IMR-90 (cell line): ENCODE results near the gene OLFM3. TPM values are rescaled to one million over a fixed set of nuclear protein-coding genes. Genes with fewer than 3 reads are reported as not detected.

Experiments used
- ATAC-seq: fragments of 200-7000 bp; cut with Tn5 transposase; 2 replicates; pipeline ENCODE4 v1.9.1; 2020; ENCODE audit warnings: low read depth, mild to moderate bottlenecking, moderate library complexity
- BruUV-seq: library from RNA; stranded (reverse); fragments of 400-500 nt; replicated peaks from 2 replicates; lab custom pipeline; 2021; lab: Mats Ljungman, UMichigan
- CTCF ChIA-PET: fragments of 300-600 bp; formaldehyde crosslinking; extraction: SDS; loops from one replicate; lab custom pipeline; 2021; ENCODE audit warnings: antibody characterized with exemption; lab: Yijun Ruan, JAX
- POLR2A ChIA-PET: fragments of 300-600 bp; sonication (Branson Sonifier 250); formaldehyde crosslinking; loops from one replicate; lab custom pipeline; 2022; ENCODE audit warnings: antibody characterized with exemption; ENCODE audit not compliant: unreplicated experiment; lab: Charles Lee
- DNase-seq: peaks from one replicate; pipeline ENCODE4 v3.0.0; 2013
- H2AFZ ChIP-seq: replicated peaks from 2 replicates; pipeline ENCODE3; 2013; ENCODE audit warnings: low read length, mild to moderate bottlenecking; ENCODE audit not compliant: poor library complexity
- H2AK5ac ChIP-seq: 2 replicates; pipeline ENCODE4 v1.6.1; 2013; ENCODE audit warnings: low read depth, low read length, inconsistent platforms
- H2AK9ac ChIP-seq: replicated peaks from 2 replicates; pipeline ENCODE3; 2013; ENCODE audit warnings: mild to moderate bottlenecking, low read depth, low read length, moderate library complexity; ENCODE audit not compliant: poor library complexity
- H2BK120ac ChIP-seq: 2 replicates; pipeline ENCODE4 v1.6.1; 2013; ENCODE audit warnings: low read depth, low read length, inconsistent platforms
- H2BK15ac ChIP-seq: 3 replicates; pipeline ENCODE4 v1.6.1; 2013; ENCODE audit warnings: low read depth, low read length, inconsistent platforms
- H2BK20ac ChIP-seq: 2 replicates; pipeline ENCODE4 v1.6.1; 2013; ENCODE audit warnings: low read depth, mild to moderate bottlenecking, inconsistent platforms, low read length, moderate library complexity
- H2BK5ac ChIP-seq: 2 replicates; pipeline ENCODE4 v1.6.1; 2013; ENCODE audit warnings: mild to moderate bottlenecking, low read depth, low read length, inconsistent platforms; ENCODE audit not compliant: poor library complexity, severe bottlenecking
- H3K14ac ChIP-seq: replicated peaks from 2 replicates; pipeline ENCODE4 v1.6.1; 2013; ENCODE audit warnings: low read depth, low read length, inconsistent platforms
- H3K18ac ChIP-seq: 2 replicates; pipeline ENCODE4 v1.6.1; 2013; ENCODE audit warnings: low read depth, low read length, control low read depth
- H3K23ac ChIP-seq: 2 replicates; pipeline ENCODE4 v1.6.1; 2013; ENCODE audit warnings: low read depth, low read length, inconsistent platforms
- H3K27ac ChIP-seq: 2 replicates; pipeline ENCODE4 v1.5.1; 2013; ENCODE audit warnings: mild to moderate bottlenecking, control low read depth, low read length; ENCODE audit not compliant: insufficient read depth
- H3K27me3 ChIP-seq: 2 replicates; pipeline ENCODE4 v1.6.1; 2013; ENCODE audit warnings: low read length; ENCODE audit not compliant: control insufficient read depth, insufficient read depth
- H3K36me3 ChIP-seq: 2 replicates; pipeline ENCODE4 v1.6.1; 2013; ENCODE audit warnings: low read length, mixed read lengths; ENCODE audit not compliant: control insufficient read depth, insufficient read depth
- H3K4ac ChIP-seq: 2 replicates; pipeline ENCODE4 v1.6.1; 2013; ENCODE audit warnings: low read depth, low read length, inconsistent platforms
- H3K4me1 ChIP-seq: 2 replicates; pipeline ENCODE4 v1.6.1; 2013; ENCODE audit warnings: low read length, mixed read lengths; ENCODE audit not compliant: control insufficient read depth, insufficient read depth
- H3K4me2 ChIP-seq: 2 replicates; pipeline ENCODE4 v1.6.1; 2013; ENCODE audit warnings: low read depth, mild to moderate bottlenecking, control low read depth, low read length, moderate library complexity
- H3K4me3 ChIP-seq: 2 replicates; pipeline ENCODE4 v1.5.1; 2013; ENCODE audit warnings: low read depth, mild to moderate bottlenecking, control low read depth, low read length, moderate library complexity; ENCODE audit not compliant: insufficient read depth
- H3K56ac ChIP-seq: 2 replicates; pipeline ENCODE4 v1.6.1; 2013; ENCODE audit warnings: low read length, inconsistent platforms; ENCODE audit not compliant: insufficient read depth; ENCODE audit errors: extremely low read depth
- H3K79me1 ChIP-seq, 2 experiments: 2 replicates each; pipeline ENCODE4 v1.6.1; 2013; ENCODE audit warnings: low read length in 2 of 2, inconsistent platforms in 1 of 2, low read depth in 1 of 2
- H3K9ac ChIP-seq: 2 replicates; pipeline ENCODE4 v1.6.1; 2013; ENCODE audit warnings: low read depth, low read length, control low read depth
- H3K9me1 ChIP-seq: 2 replicates; pipeline ENCODE4 v1.6.1; 2013; ENCODE audit warnings: low read length, inconsistent platforms; ENCODE audit not compliant: insufficient read depth
- H3K9me3 ChIP-seq: 2 replicates; pipeline ENCODE4 v1.6.1; 2013; ENCODE audit warnings: low read length; ENCODE audit not compliant: control insufficient read depth, insufficient read depth
- H4K20me1 ChIP-seq: 2 replicates; pipeline ENCODE4 v1.6.1; 2013; ENCODE audit warnings: low read length, inconsistent platforms; ENCODE audit not compliant: insufficient read depth
- H4K5ac ChIP-seq: 2 replicates; pipeline ENCODE4 v1.6.1; 2013; ENCODE audit warnings: mild to moderate bottlenecking, low read depth, low read length, control low read depth
- H4K8ac ChIP-seq, 2 experiments: 2 replicates each; pipeline ENCODE4 v1.6.1; 2013; ENCODE audit warnings: low read depth in 2 of 2, low read length in 2 of 2, control low read depth in 1 of 2, inconsistent platforms in 1 of 2
- H4K91ac ChIP-seq: 2 replicates; pipeline ENCODE4 v1.6.1; 2013; ENCODE audit warnings: low read depth, low read length, inconsistent platforms; ENCODE audit not compliant: insufficient read depth
- BHLHE40 ChIP-seq: fragments of 150-350 bp; IDR thresholded peaks from 2 replicates; pipeline ENCODE4 v1.6.1; 2016; ENCODE audit warnings: mild to moderate bottlenecking, low read depth, low read length
- CEBPB ChIP-seq: IDR thresholded peaks from 2 replicates; pipeline ENCODE4 v1.6.1; 2012; ENCODE audit warnings: low read depth, low read length, improper control_type of control experiment
- CHD1 ChIP-seq: IDR thresholded peaks from 2 replicates; pipeline ENCODE4 v1.6.1; 2012; ENCODE audit warnings: low read depth, low read length, improper control_type of control experiment
- FOS ChIP-seq: fragments of 150-350 bp; IDR thresholded peaks from 2 replicates; pipeline ENCODE4 v1.6.1; 2016; ENCODE audit warnings: low read depth, low read length
- MAFK ChIP-seq: IDR thresholded peaks from 2 replicates; pipeline ENCODE4 v1.6.1; 2012; ENCODE audit warnings: low read depth, low read length, improper control_type of control experiment
- MXI1 ChIP-seq: IDR thresholded peaks from 2 replicates; pipeline ENCODE4 v1.6.1; 2012; ENCODE audit warnings: low read depth, mild to moderate bottlenecking, low read length, moderate library complexity, borderline replicate concordance
- NFE2L2 ChIP-seq: fragments of 150-350 bp; IDR thresholded peaks from 2 replicates; pipeline ENCODE4 v1.6.1; 2016; ENCODE audit warnings: low read depth, mild to moderate bottlenecking, low read length
- POLR2A ChIP-seq: IDR thresholded peaks from 2 replicates; pipeline ENCODE4 v1.6.1; 2012; ENCODE audit warnings: mild to moderate bottlenecking, low read depth, low read length
- RAD21 ChIP-seq: IDR thresholded peaks from 2 replicates; pipeline ENCODE4 v1.6.1; 2012; ENCODE audit warnings: low read length, improper control_type of control experiment
- RCOR1 ChIP-seq: IDR thresholded peaks from 2 replicates; pipeline ENCODE4 v1.6.1; 2012; ENCODE audit warnings: mild to moderate bottlenecking, low read length, improper control_type of control experiment; ENCODE audit not compliant: insufficient replicate concordance
- RFX5 ChIP-seq: IDR thresholded peaks from 2 replicates; pipeline ENCODE4 v1.8.0; 2012; ENCODE audit warnings: low read depth, mild to moderate bottlenecking, low read length, moderate library complexity
- SMC3 ChIP-seq: fragments of 150-350 bp; IDR thresholded peaks from 2 replicates; pipeline ENCODE4 v1.6.1; 2016; ENCODE audit warnings: low read depth, mild to moderate bottlenecking, antibody characterized with exemption, low read length, moderate library complexity
- dilution Hi-C: fragments of 300-500 bp; cut with HindIII; formaldehyde crosslinking; loops from one replicate; pipeline ENCODE4 v1.14.3; 2018; ENCODE audit warnings: low sequenced_read_pairs; ENCODE audit not compliant: unreplicated experiment
- in situ Hi-C: fragments of 300-500 bp; cut with MboI; formaldehyde crosslinking; loops from 3 replicates; pipeline ENCODE4 v1.14.3; 2019; ENCODE audit warnings: low sequenced_read_pairs, inconsistent platforms, mixed read lengths
- intact Hi-C: fragments of 100-400 bp; cut with micrococcal nuclease; formaldehyde crosslinking; loops from 2 replicates; pipeline ENCODE4 v1.10.0; 2022
- polyA plus RNA-seq, 3 experiments: library from polyadenylated mRNA; depleted of rRNA; stranded (reverse); fragments of >200 nt; gene quantifications; 2 replicates each; pipeline ENCODE4 v1.2.3, GENCODE V29; 2012; ENCODE audit warnings: low replicate concordance in 1 of 3
- total RNA-seq: library from RNA; depleted of rRNA; stranded (reverse); fragments of >200 nt; gene quantifications from 2 replicates; pipeline ENCODE4 v1.2.3, GENCODE V29; 2012
- TF ChIP-seq, protein P1 (sequence below): conservative IDR thresholded peaks from 2 replicates; pipeline ENCODE4 v1.5.1; 2012; ENCODE audit warnings: mild to moderate bottlenecking, low read depth, low read length, improper control_type of control experiment
- TF ChIP-seq, protein P2 (sequence below): fragments of 150-350 bp; IDR thresholded peaks from 2 replicates; pipeline ENCODE4 v1.6.1; 2016; ENCODE audit warnings: low read depth, mild to moderate bottlenecking, low read length, moderate library complexity, borderline replicate concordance
- TF ChIP-seq, protein P3 (sequence below): fragments of 150-350 bp; IDR thresholded peaks from 2 replicates; pipeline ENCODE4 v1.6.1; 2017; ENCODE audit warnings: mild to moderate bottlenecking, antibody characterized with exemption, low read length, low read depth

Gene OLFM3
- total and polyA plus RNA-seq, 2 of the 4 experiments (the other 2 are of a cell fraction), result not detected

DNA sequence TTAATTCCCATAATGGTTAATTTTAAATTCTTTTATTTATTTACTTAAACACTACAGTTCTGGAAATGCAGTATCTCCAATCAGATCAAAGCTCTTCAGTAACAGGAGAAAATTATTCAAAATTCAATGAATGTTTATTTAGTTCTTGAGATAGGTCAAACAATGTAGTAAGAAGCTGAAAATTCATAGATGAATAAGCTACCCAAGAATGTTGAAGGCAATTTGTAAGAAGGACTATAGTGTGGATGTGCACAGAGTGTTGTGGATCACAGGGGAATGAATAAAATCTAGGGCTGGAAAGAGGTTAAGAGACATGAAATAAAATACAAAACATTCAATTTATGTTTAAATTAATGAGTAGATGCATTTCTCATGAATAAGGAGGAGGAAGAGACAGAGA lies 72.0 kb downstream of the OLFM3 start:
- TF ChIP-seq MXI1 (no peak), CHD1 (no peak), POLR2A (no peak), NFE2L2 (no peak), RCOR1 (no peak), FOS (no peak), SMC3 (no peak), CEBPB (no peak), RAD21 (no peak), MAFK (no peak), RFX5 (no peak), BHLHE40 (no peak)
- TF ChIP-seq, protein P1, sequence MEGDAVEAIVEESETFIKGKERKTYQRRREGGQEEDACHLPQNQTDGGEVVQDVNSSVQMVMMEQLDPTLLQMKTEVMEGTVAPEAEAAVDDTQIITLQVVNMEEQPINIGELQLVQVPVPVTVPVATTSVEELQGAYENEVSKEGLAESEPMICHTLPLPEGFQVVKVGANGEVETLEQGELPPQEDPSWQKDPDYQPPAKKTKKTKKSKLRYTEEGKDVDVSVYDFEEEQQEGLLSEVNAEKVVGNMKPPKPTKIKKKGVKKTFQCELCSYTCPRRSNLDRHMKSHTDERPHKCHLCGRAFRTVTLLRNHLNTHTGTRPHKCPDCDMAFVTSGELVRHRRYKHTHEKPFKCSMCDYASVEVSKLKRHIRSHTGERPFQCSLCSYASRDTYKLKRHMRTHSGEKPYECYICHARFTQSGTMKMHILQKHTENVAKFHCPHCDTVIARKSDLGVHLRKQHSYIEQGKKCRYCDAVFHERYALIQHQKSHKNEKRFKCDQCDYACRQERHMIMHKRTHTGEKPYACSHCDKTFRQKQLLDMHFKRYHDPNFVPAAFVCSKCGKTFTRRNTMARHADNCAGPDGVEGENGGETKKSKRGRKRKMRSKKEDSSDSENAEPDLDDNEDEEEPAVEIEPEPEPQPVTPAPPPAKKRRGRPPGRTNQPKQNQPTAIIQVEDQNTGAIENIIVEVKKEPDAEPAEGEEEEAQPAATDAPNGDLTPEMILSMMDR, result no peak
- TF ChIP-seq, protein P2, sequence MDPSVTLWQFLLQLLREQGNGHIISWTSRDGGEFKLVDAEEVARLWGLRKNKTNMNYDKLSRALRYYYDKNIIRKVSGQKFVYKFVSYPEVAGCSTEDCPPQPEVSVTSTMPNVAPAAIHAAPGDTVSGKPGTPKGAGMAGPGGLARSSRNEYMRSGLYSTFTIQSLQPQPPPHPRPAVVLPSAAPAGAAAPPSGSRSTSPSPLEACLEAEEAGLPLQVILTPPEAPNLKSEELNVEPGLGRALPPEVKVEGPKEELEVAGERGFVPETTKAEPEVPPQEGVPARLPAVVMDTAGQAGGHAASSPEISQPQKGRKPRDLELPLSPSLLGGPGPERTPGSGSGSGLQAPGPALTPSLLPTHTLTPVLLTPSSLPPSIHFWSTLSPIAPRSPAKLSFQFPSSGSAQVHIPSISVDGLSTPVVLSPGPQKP, result no peak
- TF ChIP-seq, protein P3, sequence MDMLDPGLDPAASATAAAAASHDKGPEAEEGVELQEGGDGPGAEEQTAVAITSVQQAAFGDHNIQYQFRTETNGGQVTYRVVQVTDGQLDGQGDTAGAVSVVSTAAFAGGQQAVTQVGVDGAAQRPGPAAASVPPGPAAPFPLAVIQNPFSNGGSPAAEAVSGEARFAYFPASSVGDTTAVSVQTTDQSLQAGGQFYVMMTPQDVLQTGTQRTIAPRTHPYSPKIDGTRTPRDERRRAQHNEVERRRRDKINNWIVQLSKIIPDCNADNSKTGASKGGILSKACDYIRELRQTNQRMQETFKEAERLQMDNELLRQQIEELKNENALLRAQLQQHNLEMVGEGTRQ, result no peak
- no peak overlapping the region for H4K8ac ChIP-seq
- H3K4me1 ChIP-seq, result no peaks in the 10 kb centered on the region
- dilution Hi-C loops, result no loop called here
- intact Hi-C loops, result no loop called here
- H3K23ac ChIP-seq, result no peak overlapping the region
- BruUV-seq, result no TSS peak
- ATAC-seq (no peak), DNase-seq (no peak)
- no peak overlapping the region for H3K4me3 ChIP-seq
- no peak overlapping the region for H3K18ac ChIP-seq
- ChIA-PET CTCF (no interaction called here), POLR2A (no interaction called here)
- no peak overlapping the region for H2AK5ac ChIP-seq
- no peak overlapping the region for H3K14ac ChIP-seq
- H3K9me3 ChIP-seq, result no peaks in the 10 kb centered on the region
- in situ Hi-C loops, result no loop called here
- H2BK120ac ChIP-seq, result no peak overlapping the region
- no peak overlapping the region for H3K4ac ChIP-seq
- H3K27me3 ChIP-seq, result no peaks in the 10 kb centered on the region
- H3K79me1 ChIP-seq, result no peaks in the 10 kb centered on the region
- no peak overlapping the region for H2BK15ac ChIP-seq
- H4K20me1 ChIP-seq, result no peaks in the 10 kb centered on the region
- no peak overlapping the region for H3K4me2 ChIP-seq
- H4K91ac ChIP-seq, result no peak overlapping the region
- no peak overlapping the region for H2AK9ac ChIP-seq
- H2BK20ac ChIP-seq, result no peak overlapping the region
- no peak overlapping the region for H2BK5ac ChIP-seq
- H3K27ac ChIP-seq, result no peak overlapping the region
- no peaks in the 10 kb centered on the region for H3K9me1 ChIP-seq
- H4K5ac ChIP-seq, result no peak overlapping the region
- H3K9ac ChIP-seq, result no peak overlapping the region
- no peaks in the 10 kb centered on the region for H3K36me3 ChIP-seq
- H2AFZ ChIP-seq, result no peak overlapping the region
- no peak overlapping the region for H3K56ac ChIP-seq
